WERI-Rb-1 (cell line): Measurements from ENCODE around the gene C1orf216.

Source experiments
- DNase-seq: peaks from one replicate; pipeline ENCODE4 v3.0.0-alpha.2; 2020
- H3K27ac ChIP-seq: fragments of 250-450 bp; sonication (Bioruptor Pico); 2 replicates; pipeline ENCODE4 v1.5.1; 2020; ENCODE audit warnings: mild to moderate bottlenecking, moderate library complexity
- H3K27me3 ChIP-seq: fragments of 250-450 bp; sonication (Bioruptor Pico); 2 replicates; pipeline ENCODE4 v1.5.1; 2021; ENCODE audit warnings: mild to moderate bottlenecking, low read depth, moderate library complexity; ENCODE audit not compliant: insufficient read depth, severe bottlenecking
- H3K36me3 ChIP-seq: fragments of 250-450 bp; sonication (Bioruptor Pico); 2 replicates; pipeline ENCODE4 v1.5.1; 2020; ENCODE audit warnings: mild to moderate bottlenecking, moderate library complexity
- H3K4me3 ChIP-seq: 2 replicates; pipeline ENCODE4 v1.5.1; 2011; ENCODE audit warnings: low read depth, mild to moderate bottlenecking, control low read depth, low read length
- H3K9me3 ChIP-seq: fragments of 250-450 bp; sonication (Bioruptor Pico); 2 replicates; pipeline ENCODE4 v1.5.1; 2021; ENCODE audit warnings: mild to moderate bottlenecking, moderate library complexity; ENCODE audit not compliant: severe bottlenecking
- TF ChIP-seq, protein P1 (sequence below): IDR thresholded peaks from 2 replicates; pipeline ENCODE4 v1.5.1; 2011; ENCODE audit warnings: low read depth, mild to moderate bottlenecking, control low read depth, inconsistent platforms, low read length

The C1orf216 gene, protein sequence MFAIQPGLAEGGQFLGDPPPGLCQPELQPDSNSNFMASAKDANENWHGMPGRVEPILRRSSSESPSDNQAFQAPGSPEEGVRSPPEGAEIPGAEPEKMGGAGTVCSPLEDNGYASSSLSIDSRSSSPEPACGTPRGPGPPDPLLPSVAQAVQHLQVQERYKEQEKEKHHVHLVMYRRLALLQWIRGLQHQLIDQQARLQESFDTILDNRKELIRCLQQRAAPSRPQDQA

DNA sequence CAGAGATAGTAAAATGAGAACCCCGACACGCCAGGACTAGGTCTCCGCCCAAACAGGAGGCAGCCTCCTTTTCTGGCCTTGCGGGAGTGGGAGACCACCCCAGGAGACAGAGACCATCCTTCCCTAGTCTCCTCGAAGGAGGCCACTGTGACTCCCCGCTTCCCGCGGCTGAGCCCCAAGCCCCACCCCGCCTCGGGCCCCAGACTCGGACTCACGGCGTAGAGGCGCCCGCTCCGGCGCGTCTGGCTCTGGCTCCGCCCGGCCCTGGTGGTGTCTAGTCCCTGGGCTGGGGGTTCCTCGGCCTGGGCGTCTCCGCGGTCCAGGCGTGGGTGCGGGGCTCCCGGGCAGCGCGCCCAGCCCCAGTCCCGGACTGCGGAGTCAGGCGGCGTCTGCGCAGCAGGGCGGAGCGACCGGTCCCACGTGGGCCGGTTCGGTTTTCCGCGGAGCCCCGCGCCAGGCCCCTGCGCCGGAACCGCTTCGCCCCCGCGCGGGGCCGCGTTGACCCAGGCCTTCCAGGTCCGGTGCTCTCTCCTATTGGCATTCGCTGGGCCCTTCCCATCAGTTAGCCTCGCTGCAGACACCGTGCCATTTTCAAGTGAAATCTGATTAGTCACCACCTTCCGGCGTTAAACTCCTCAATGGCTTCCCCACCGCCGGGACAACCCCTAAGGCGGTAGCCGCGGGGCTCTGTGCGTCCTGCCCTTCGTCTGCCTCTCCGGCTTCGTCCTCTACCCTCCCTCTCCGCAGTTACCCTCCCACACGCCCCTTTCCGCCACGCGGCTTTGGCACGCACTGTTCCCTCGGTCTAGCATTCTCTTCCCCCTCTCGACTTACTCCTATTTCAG, at the start of gene C1orf216:
TSS of gene C1orf216 (minus strand) at position 393 of the 845 bp plus-strand sequence. CDS start 2,563 bp downstream, outside the sequence.
- H3K27ac ChIP-seq, result peak within 1 kb of the TSS; percentile 68
- no peaks in the 10 kb centered on the region for H3K9me3 ChIP-seq
- H3K4me3 ChIP-seq, result peak within 1 kb of the TSS; percentile 74
- H3K36me3 ChIP-seq, result peaks cover 24% of the 10 kb centered on the region
- TF ChIP-seq, protein P1, sequence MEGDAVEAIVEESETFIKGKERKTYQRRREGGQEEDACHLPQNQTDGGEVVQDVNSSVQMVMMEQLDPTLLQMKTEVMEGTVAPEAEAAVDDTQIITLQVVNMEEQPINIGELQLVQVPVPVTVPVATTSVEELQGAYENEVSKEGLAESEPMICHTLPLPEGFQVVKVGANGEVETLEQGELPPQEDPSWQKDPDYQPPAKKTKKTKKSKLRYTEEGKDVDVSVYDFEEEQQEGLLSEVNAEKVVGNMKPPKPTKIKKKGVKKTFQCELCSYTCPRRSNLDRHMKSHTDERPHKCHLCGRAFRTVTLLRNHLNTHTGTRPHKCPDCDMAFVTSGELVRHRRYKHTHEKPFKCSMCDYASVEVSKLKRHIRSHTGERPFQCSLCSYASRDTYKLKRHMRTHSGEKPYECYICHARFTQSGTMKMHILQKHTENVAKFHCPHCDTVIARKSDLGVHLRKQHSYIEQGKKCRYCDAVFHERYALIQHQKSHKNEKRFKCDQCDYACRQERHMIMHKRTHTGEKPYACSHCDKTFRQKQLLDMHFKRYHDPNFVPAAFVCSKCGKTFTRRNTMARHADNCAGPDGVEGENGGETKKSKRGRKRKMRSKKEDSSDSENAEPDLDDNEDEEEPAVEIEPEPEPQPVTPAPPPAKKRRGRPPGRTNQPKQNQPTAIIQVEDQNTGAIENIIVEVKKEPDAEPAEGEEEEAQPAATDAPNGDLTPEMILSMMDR, result no peak
- peak; percentile 47 for DNase-seq
- H3K27me3 ChIP-seq, result no peaks in the 10 kb centered on the region

DNA sequence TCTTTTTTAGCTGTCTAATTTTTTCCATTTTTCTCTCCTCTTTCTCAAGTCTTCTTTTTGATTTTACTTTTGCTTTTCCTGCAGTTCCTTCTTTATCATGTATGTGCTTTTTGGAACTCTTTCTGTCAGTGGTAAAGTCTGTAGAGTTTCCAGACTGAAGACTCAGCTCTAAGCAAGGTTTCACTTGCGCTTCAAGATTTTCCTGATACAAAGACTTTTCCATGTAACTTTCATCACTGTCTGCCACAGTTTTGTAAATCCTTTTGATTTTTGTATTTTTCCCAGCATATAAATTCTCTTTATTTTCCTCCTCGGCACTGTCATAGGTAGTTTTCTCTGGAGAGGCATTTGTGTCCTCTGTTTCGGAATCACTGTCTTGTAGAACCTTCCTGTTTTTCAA, 45.6 kb upstream of the C1orf216 start:
- TF ChIP-seq, protein P1, result no peak
- Histone ChIP-seq H3K36me3 (peaks cover 85% of the 10 kb centered on the region), H3K27me3 (no peaks in the 10 kb centered on the region), H3K27ac (no peak overlapping the region), H3K9me3 (no peaks in the 10 kb centered on the region), H3K4me3 (no peak overlapping the region)
- no peak for DNase-seq

DNA sequence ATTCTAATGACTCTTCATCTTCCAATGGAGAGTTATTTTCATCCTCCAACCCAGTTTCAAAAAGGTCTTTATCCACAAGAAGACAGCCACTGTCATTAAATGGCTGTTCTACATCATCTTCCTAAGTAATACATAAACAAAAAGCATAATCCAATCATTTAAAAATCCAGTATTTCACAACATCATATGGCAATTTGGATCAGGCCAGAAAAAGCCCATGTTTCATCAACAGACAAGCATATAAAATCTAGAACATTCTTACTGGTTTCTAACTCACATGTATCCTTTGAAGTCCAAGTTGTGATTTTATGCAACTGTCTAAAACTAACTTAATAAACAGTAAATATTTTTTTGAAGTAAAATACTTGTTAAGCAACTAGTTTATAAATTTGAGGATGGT, 44.5 kb upstream of the C1orf216 start:
- Histone ChIP-seq H3K4me3 (no peak overlapping the region), H3K27ac (no peak overlapping the region), H3K27me3 (no peaks in the 10 kb centered on the region), H3K36me3 (peaks cover 90% of the 10 kb centered on the region), H3K9me3 (no peaks in the 10 kb centered on the region)
- DNase-seq, result no peak
- TF ChIP-seq, protein P1, result no peak

DNA sequence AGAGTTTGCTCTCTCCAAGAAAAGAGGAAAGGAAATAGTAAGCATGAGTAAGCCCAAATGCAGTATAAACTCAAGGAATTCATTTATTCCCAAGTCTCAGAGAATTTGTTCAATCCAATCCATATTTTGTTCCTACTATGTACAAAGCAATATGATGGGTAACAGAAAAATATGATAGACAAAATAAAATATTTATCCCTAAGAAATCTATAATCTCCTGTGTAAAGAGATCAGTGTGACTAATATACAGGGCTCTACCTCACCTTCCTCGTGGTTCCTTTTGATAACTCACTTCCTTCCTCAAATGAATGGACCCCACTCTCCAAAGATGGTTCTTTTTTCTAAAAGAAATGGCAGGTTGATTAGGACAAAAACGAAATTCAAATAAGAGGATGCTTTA, 43.5 kb upstream of the C1orf216 start:
- TF ChIP-seq, protein P1, result no peak
- Histone ChIP-seq H3K9me3 (no peaks in the 10 kb centered on the region), H3K27ac (no peak overlapping the region), H3K27me3 (no peaks in the 10 kb centered on the region), H3K4me3 (no peak overlapping the region), H3K36me3 (peaks cover 90% of the 10 kb centered on the region)
- no peak for DNase-seq

DNA sequence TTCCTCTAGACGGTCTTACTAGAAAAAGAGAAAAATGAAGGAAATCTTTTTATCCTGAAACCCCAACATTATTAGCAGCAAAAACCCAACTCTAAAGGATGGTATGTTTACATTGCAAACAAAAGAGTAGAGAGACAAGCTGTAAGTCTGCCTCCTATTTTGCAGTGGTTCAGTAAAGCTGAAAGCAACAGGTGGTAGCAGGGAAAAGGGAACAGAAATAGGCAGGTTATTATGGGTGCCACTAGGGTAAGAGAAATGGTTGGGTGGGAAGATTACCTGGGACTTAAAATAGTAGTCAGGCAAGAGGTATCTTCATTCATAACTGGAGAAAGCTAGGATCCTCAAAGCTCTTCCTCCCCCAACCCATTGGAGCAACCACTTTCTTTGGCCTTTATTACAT, 37.4 kb upstream of the C1orf216 start:
- H3K27me3 ChIP-seq, result no peaks in the 10 kb centered on the region
- no peak overlapping the region for H3K4me3 ChIP-seq
- H3K27ac ChIP-seq, result no peak overlapping the region
- H3K36me3 ChIP-seq, result peaks cover 89% of the 10 kb centered on the region
- H3K9me3 ChIP-seq, result no peaks in the 10 kb centered on the region
- TF ChIP-seq, protein P1, result no peak
- no peak for DNase-seq
